ENCODE results near the gene EMP2. TPM values are rescaled to one million over a fixed set of nuclear protein-coding genes. Genes with fewer than 3 reads are reported as not detected.
"Not testable (repeated sequence)": the region's sequence is repeated elsewhere in the genome, so short reads cannot be mapped to it uniquely, and the experiment has no call there.

The EMP2 gene
- total RNA-seq, 1 donor from 2014 or later = 6.0 TPM

GRCh38 chr16:10579575-10579964, 828 bp downstream of the EMP2 start:
- DNase-seq (ENCODE audit: extremely low read depth, low read depth, low spot score) = no peak

GRCh38 chr16:10578474-10579316, 1.7 kb downstream of the EMP2 start:
- no peak for DNase-seq (ENCODE audit: extremely low read depth, low read depth, low spot score)

- no peak for DNase-seq (ENCODE audit: extremely low read depth, low read depth, low spot score)
These were observed 2.8 kb downstream of the EMP2 start for GRCh38 chr16:10577305-10578202.

- no peak for DNase-seq (ENCODE audit: extremely low read depth, low read depth, low spot score)
These were observed 3.8 kb downstream of the EMP2 start for GRCh38 chr16:10576390-10577304.

- DNase-seq (ENCODE audit: extremely low read depth, low read depth, low spot score) = no peak
These were observed 4.8 kb downstream of the EMP2 start for GRCh38 chr16:10575506-10576130.

GRCh38 chr16:10572611-10573010, 7.8 kb downstream of the EMP2 start:
- no peak for DNase-seq (ENCODE audit: extremely low read depth, low read depth, low spot score)

GRCh38 chr16:10571354-10571753, 9.0 kb downstream of the EMP2 start:
- no peak for DNase-seq (ENCODE audit: extremely low read depth, low read depth, low spot score)

GRCh38 chr16:10569621-10570020, 10.8 kb downstream of the EMP2 start:
- DNase-seq (ENCODE audit: extremely low read depth, low read depth, low spot score) = no peak

GRCh38 chr16:10566613-10567012, 13.8 kb downstream of the EMP2 start:
- no peak for DNase-seq (ENCODE audit: extremely low read depth, low read depth, low spot score)

- DNase-seq (ENCODE audit: extremely low read depth, low read depth, low spot score) = no peak
These were observed 15.2 kb downstream of the EMP2 start for GRCh38 chr16:10565167-10565566.

GRCh38 chr16:10564591-10564990, 15.8 kb downstream of the EMP2 start:
- no peak for DNase-seq (ENCODE audit: extremely low read depth, low read depth, low spot score)

GRCh38 chr16:10562361-10562899, 18.0 kb downstream of the EMP2 start:
- DNase-seq (ENCODE audit: extremely low read depth, low read depth, low spot score) = no peak

- no peak for DNase-seq (ENCODE audit: extremely low read depth, low read depth, low spot score)
These were observed 19.0 kb downstream of the EMP2 start for GRCh38 chr16:10561425-10561824.

GRCh38 chr16:10561001-10561400, 19.4 kb downstream of the EMP2 start:
- no peak for DNase-seq (ENCODE audit: extremely low read depth, low read depth, low spot score)

- DNase-seq (ENCODE audit: extremely low read depth, low read depth, low spot score) = not testable (repeated sequence)
These were observed 20.6 kb downstream of the EMP2 start for GRCh38 chr16:10559792-10560191.

- no peak for DNase-seq (ENCODE audit: extremely low read depth, low read depth, low spot score)
These were observed 21.4 kb downstream of the EMP2 start for GRCh38 chr16:10558746-10559641.

- DNase-seq (ENCODE audit: extremely low read depth, low read depth, low spot score) = no peak
These were observed 22.1 kb downstream of the EMP2 start for GRCh38 chr16:10558305-10558704.

GRCh38 chr16:10557750-10558149, 22.6 kb downstream of the EMP2 start:
- no peak for DNase-seq (ENCODE audit: extremely low read depth, low read depth, low spot score)

GRCh38 chr16:10556236-10556635, 24.2 kb downstream of the EMP2 start:
- no peak for DNase-seq (ENCODE audit: extremely low read depth, low read depth, low spot score)
